ES-I3 (cell line): ENCODE data around the gene LDLRAD3.

Experiments used
- H3K36me3 ChIP-seq: 2 replicates; pipeline ENCODE4 v1.6.1; 2013; ENCODE audit warnings: mild to moderate bottlenecking, low read length, control low read depth, moderate library complexity; ENCODE audit not compliant: insufficient read depth
- H3K4me1 ChIP-seq: 2 replicates; pipeline ENCODE4 v1.6.1; 2013; ENCODE audit warnings: mild to moderate bottlenecking, control low read depth, low read length; ENCODE audit not compliant: insufficient read depth
- H3K9ac ChIP-seq: 2 replicates; pipeline ENCODE4 v1.6.1; 2013; ENCODE audit warnings: low read depth, mild to moderate bottlenecking, low read length, moderate library complexity
- H3K9me3 ChIP-seq: 2 replicates; pipeline ENCODE4 v1.6.1; 2013; ENCODE audit warnings: mild to moderate bottlenecking, low read length, moderate library complexity; ENCODE audit not compliant: control insufficient read depth, insufficient read depth

The LDLRAD3 gene

GRCh38 chr11:36151933-36152580 is 208.2 kb downstream of the LDLRAD3 start:
- peaks cover 49% of the 10 kb centered on the region for H3K4me1 ChIP-seq

GRCh38 chr11:36153551-36153950 is 209.7 kb downstream of the LDLRAD3 start:
- no peak overlapping the region for H3K9ac ChIP-seq
- no peaks in the 10 kb centered on the region; the same call in 1 of the 2 replicates for H3K9me3 ChIP-seq
- H3K4me1 ChIP-seq: peaks cover 48% of the 10 kb centered on the region
- H3K36me3 ChIP-seq: no peaks in the 10 kb centered on the region

More at GRCh38 chr11:36151933-36152580, 208.2 kb downstream of the LDLRAD3 start:
- Histone ChIP-seq H3K9ac (no peak overlapping the region), H3K36me3 (no peaks in the 10 kb centered on the region), H3K9me3 (no peaks in the 10 kb centered on the region; the same call in 1 of the 2 replicates)

- Histone ChIP-seq H3K4me1 (peaks cover 35% of the 10 kb centered on the region), H3K9ac (no peak overlapping the region), H3K9me3 (no peaks in the 10 kb centered on the region; the same call in 1 of the 2 replicates), H3K36me3 (no peaks in the 10 kb centered on the region)
Measured at GRCh38 chr11:36155124-36155561, 211.3 kb downstream of the LDLRAD3 start.

- H3K9ac ChIP-seq: no peak overlapping the region
Measured at GRCh38 chr11:36155770-36156160, 211.9 kb downstream of the LDLRAD3 start.

GRCh38 chr11:36156161-36156816 is 212.4 kb downstream of the LDLRAD3 start:
- Histone ChIP-seq H3K4me1 (peaks cover 28% of the 10 kb centered on the region), H3K9ac (no peak overlapping the region), H3K36me3 (no peaks in the 10 kb centered on the region), H3K9me3 (no peaks in the 10 kb centered on the region; the same call in 1 of the 2 replicates)

More at GRCh38 chr11:36155770-36156160, 211.9 kb downstream of the LDLRAD3 start:
- Histone ChIP-seq H3K9me3 (no peaks in the 10 kb centered on the region; the same call in 1 of the 2 replicates), H3K4me1 (peaks cover 32% of the 10 kb centered on the region), H3K36me3 (no peaks in the 10 kb centered on the region)

- Histone ChIP-seq H3K9me3 (no peaks in the 10 kb centered on the region; the same call in 1 of the 2 replicates), H3K9ac (no peak overlapping the region), H3K4me1 (peaks cover 22% of the 10 kb centered on the region)
Measured at GRCh38 chr11:36156817-36157519, 213.1 kb downstream of the LDLRAD3 start.

GRCh38 chr11:36160091-36160490 is 216.2 kb downstream of the LDLRAD3 start:
- Histone ChIP-seq H3K4me1 (no peaks in the 10 kb centered on the region), H3K9me3 (no peaks in the 10 kb centered on the region), H3K9ac (no peak overlapping the region), H3K36me3 (no peaks in the 10 kb centered on the region)

More at GRCh38 chr11:36156817-36157519, 213.1 kb downstream of the LDLRAD3 start:
- H3K36me3 ChIP-seq: no peaks in the 10 kb centered on the region

GRCh38 chr11:36161572-36161971 is 217.7 kb downstream of the LDLRAD3 start:
- Histone ChIP-seq H3K9me3 (no peaks in the 10 kb centered on the region), H3K4me1 (no peaks in the 10 kb centered on the region), H3K36me3 (no peaks in the 10 kb centered on the region), H3K9ac (no peak overlapping the region)

GRCh38 chr11:36162006-36162882 is 218.4 kb downstream of the LDLRAD3 start:
- no peak overlapping the region for H3K9ac ChIP-seq
- H3K36me3 ChIP-seq: no peaks in the 10 kb centered on the region
- no peaks in the 10 kb centered on the region for H3K4me1 ChIP-seq
- H3K9me3 ChIP-seq: no peaks in the 10 kb centered on the region

- H3K9ac ChIP-seq: no peak overlapping the region
- no peaks in the 10 kb centered on the region for H3K4me1 ChIP-seq
Measured at GRCh38 chr11:36162883-36163434, 219.1 kb downstream of the LDLRAD3 start.

GRCh38 chr11:36164506-36165250 is 220.8 kb downstream of the LDLRAD3 start:
- Histone ChIP-seq H3K36me3 (no peaks in the 10 kb centered on the region), H3K9ac (no peak overlapping the region), H3K4me1 (no peaks in the 10 kb centered on the region), H3K9me3 (no peaks in the 10 kb centered on the region)

More at GRCh38 chr11:36162883-36163434, 219.1 kb downstream of the LDLRAD3 start:
- Histone ChIP-seq H3K36me3 (no peaks in the 10 kb centered on the region), H3K9me3 (no peaks in the 10 kb centered on the region)

- no peak overlapping the region for H3K9ac ChIP-seq
- no peaks in the 10 kb centered on the region for H3K9me3 ChIP-seq
- no peaks in the 10 kb centered on the region for H3K36me3 ChIP-seq
- H3K4me1 ChIP-seq: no peaks in the 10 kb centered on the region
Measured at GRCh38 chr11:36165621-36166397, 221.9 kb downstream of the LDLRAD3 start.
